Tibial nerve (tissue), 3 donors: ENCODE results near the gene LEAP2.

Source experiments
- POLR2A ChIP-seq, 2 donors: fragments of 450-650 bp; IDR thresholded peaks; one replicate each; pipeline ENCODE4 v1.6.1; 2017; ENCODE audit warnings: antibody characterized with exemption in 2 of 2, mild to moderate bottlenecking in 2 of 2, moderate library complexity in 2 of 2
- TF ChIP-seq, protein P1 (sequence below), 5 experiments: fragments of 200-600 bp in 3 of 5; fragments of 450-650 bp in 2 of 5; sonication (generic) in 3 of 5; IDR thresholded peaks; one replicate each; pipeline ENCODE4 v1.5.1; 2016 to 2019; ENCODE audit warnings: antibody characterized with exemption in 5 of 5, mild to moderate bottlenecking in 3 of 5, moderate library complexity in 2 of 5

DNA sequence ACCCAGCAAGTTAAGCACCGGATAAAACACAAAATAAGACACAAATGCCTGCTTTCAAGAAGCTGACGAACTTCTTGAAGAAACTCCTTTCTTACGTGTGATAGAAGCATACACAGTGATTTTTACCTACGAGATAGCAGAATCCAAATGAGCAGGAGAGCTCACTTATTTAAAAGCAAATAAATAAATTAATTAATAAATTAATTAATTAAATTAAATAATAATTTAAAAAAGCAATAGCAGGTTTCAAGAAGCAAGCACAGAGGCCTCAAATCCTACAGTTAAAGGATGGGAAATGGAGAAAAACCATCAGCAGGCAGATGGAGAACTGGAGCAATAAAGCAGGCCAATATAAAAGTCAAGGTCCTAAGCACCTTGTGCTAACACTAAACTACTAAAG, 17.3 kb downstream of the LEAP2 start:
- TF ChIP-seq, protein P1, sequence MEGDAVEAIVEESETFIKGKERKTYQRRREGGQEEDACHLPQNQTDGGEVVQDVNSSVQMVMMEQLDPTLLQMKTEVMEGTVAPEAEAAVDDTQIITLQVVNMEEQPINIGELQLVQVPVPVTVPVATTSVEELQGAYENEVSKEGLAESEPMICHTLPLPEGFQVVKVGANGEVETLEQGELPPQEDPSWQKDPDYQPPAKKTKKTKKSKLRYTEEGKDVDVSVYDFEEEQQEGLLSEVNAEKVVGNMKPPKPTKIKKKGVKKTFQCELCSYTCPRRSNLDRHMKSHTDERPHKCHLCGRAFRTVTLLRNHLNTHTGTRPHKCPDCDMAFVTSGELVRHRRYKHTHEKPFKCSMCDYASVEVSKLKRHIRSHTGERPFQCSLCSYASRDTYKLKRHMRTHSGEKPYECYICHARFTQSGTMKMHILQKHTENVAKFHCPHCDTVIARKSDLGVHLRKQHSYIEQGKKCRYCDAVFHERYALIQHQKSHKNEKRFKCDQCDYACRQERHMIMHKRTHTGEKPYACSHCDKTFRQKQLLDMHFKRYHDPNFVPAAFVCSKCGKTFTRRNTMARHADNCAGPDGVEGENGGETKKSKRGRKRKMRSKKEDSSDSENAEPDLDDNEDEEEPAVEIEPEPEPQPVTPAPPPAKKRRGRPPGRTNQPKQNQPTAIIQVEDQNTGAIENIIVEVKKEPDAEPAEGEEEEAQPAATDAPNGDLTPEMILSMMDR (IDR thresholded peaks at IDR 0.05), result no peak
- TF ChIP-seq POLR2A (IDR thresholded peaks at IDR 0.05), result no peak
